Lung microvascular endothelial cell (primary cell): ENCODE measurements around the gene PAX8. TPM values are rescaled to one million over a fixed set of nuclear protein-coding genes. Genes with fewer than 3 reads are reported as not detected.
"Not testable (repeated sequence)": the region's sequence is repeated elsewhere in the genome, so short reads cannot be mapped to it uniquely, and the experiment has no call there.

ENCODE experiments used
- DNase-seq, 2 donors: peaks; one replicate each; pipeline versions ENCODE4 v3.0.0 to v3.0.0-alpha.2; 2010; ENCODE audit warnings: low read depth in 2 of 2
- total RNA-seq: library from RNA; depleted of rRNA; stranded (reverse); fragments of >200 nt; gene quantifications from 2 replicates; pipeline ENCODE4 v1.2.1, GENCODE V29; 2014

Gene PAX8
- total RNA-seq: under 0.01 and 0.22 TPM in 2 replicates

- DNase-seq: no peak
Observed at GRCh38 chr2:113278742-113279139, at the start of gene PAX8. PAX8 (minus strand) TSS chr2:113278921; CDS start chr2:113278394, 527 bp downstream.

GRCh38 chr2:113328043-113328442 is 49.3 kb upstream of the PAX8 start:
- no peak for DNase-seq

GRCh38 chr2:113325161-113325731 is 46.5 kb upstream of the PAX8 start:
- DNase-seq: not testable (repeated sequence)

GRCh38 chr2:113324684-113325160 is 46.0 kb upstream of the PAX8 start:
- DNase-seq: peak; percentile 10 to 46

GRCh38 chr2:113323129-113323528 is 44.4 kb upstream of the PAX8 start:
- DNase-seq: not testable (repeated sequence)

- DNase-seq: not testable (repeated sequence)
Observed at GRCh38 chr2:113320106-113320505, 41.4 kb upstream of the PAX8 start.

GRCh38 chr2:113318941-113319340 is 40.2 kb upstream of the PAX8 start:
- not testable (repeated sequence) for DNase-seq

GRCh38 chr2:113316085-113316484 is 37.4 kb upstream of the PAX8 start:
- DNase-seq: no peak

- not testable (repeated sequence) for DNase-seq
Observed at GRCh38 chr2:113314663-113315062, 35.9 kb upstream of the PAX8 start.

- DNase-seq: not testable (repeated sequence)
Observed at GRCh38 chr2:113314176-113314575, 35.5 kb upstream of the PAX8 start.

- DNase-seq: not testable (repeated sequence)
Observed at GRCh38 chr2:113311781-113312180, 33.1 kb upstream of the PAX8 start.

GRCh38 chr2:113311191-113311590 is 32.5 kb upstream of the PAX8 start:
- DNase-seq: not testable (repeated sequence)

GRCh38 chr2:113309655-113310387 is 31.1 kb upstream of the PAX8 start:
- DNase-seq: no peak

GRCh38 chr2:113308784-113309183 is 30.1 kb upstream of the PAX8 start:
- DNase-seq: not testable (repeated sequence)

GRCh38 chr2:113306207-113306606 is 27.5 kb upstream of the PAX8 start:
- DNase-seq: not testable (repeated sequence)

GRCh38 chr2:113305749-113306148 is 27.0 kb upstream of the PAX8 start:
- DNase-seq: not testable (repeated sequence)

GRCh38 chr2:113305146-113305545 is 26.4 kb upstream of the PAX8 start:
- no peak for DNase-seq

GRCh38 chr2:113304702-113305101 is 26.0 kb upstream of the PAX8 start:
- DNase-seq: no peak

- not testable (repeated sequence) for DNase-seq
Observed at GRCh38 chr2:113302216-113302980, 23.7 kb upstream of the PAX8 start.

- no peak for DNase-seq
Observed at GRCh38 chr2:113300281-113300680, 21.6 kb upstream of the PAX8 start.

GRCh38 chr2:113298176-113298575 is 19.5 kb upstream of the PAX8 start:
- DNase-seq: no peak

- DNase-seq: peak; percentile 11 to 20
Observed at GRCh38 chr2:113297590-113297989, 18.9 kb upstream of the PAX8 start.
